ENCODE results near the gene SREBF2. TPM values are rescaled to one million over a fixed set of nuclear protein-coding genes. Genes with fewer than 3 reads are reported as not detected.
"Not testable (repeated sequence)": the region's sequence is repeated elsewhere in the genome, so short reads cannot be mapped to it uniquely, and the experiment has no call there.

The SREBF2 gene
- total and polyA plus RNA-seq, 2 experiments from 2014 or later = 23.6 to 26.5 TPM

DNA sequence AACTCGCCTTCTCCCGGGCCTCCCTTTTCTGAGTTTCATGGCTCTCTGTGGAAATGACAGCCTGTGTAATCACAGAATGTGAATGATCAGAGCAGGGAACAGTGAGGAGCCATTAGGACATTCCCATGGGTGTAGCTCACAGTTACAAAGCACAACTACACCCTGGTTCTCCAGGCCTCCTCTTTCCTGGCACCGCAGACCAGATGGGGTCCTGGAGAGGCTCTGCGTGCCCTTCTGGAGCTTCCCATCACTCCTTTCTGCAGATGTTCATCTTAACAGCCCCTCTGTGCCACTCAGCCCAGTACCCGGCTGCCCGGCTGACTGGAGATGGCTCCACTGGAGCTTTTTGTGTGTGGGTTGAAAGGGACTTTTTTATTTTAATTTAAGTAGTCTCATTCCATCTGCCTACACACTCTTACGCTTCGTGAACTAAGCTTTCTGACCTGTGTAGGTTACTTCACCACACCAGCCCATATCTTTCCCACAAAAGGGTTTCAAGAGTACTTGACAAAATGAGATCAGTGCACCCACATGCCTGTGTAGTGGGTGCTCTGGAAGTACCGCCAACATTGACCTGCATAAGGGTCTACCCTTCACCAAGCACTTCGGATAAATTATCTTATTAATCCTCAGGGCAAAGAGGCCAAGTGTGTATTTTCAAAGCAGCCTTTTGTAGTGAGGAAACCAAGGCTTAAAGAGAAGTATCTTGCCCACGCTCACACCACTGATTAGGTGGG lies 29.8 kb downstream of the SREBF2 start:
- Histone ChIP-seq H3K27ac (peak overlapping the region; percentile 69), H3F3A (ENCODE audit: insufficient read depth) (peaks cover 32% of the 10 kb centered on the region), H3K9me2 (ENCODE audit: insufficient read depth) (no peaks in the 10 kb centered on the region), H4K20me1 (ENCODE audit: insufficient read depth) (no peaks in the 10 kb centered on the region), H3K27me3 (replicated peaks; ENCODE audit: insufficient read depth) (no peaks in the 10 kb centered on the region), H3K4me3 (no peak overlapping the region), H3K9ac (peak overlapping the region; percentile 55), H2AFZ (peak overlapping the region; percentile 54), H3K4me1 (ENCODE audit: insufficient read depth) (peaks cover 46% of the 10 kb centered on the region), H3K36me3 (ENCODE audit: low read depth) (no peaks in the 10 kb centered on the region), H3K79me2 (ENCODE audit: insufficient read depth) (peaks cover 76% of the 10 kb centered on the region), H3K9me3 (ENCODE audit: low read depth) (no peaks in the 10 kb centered on the region), H3K4me2 (ENCODE audit: unreplicated experiment) (peak overlapping the region; percentile 32)
- WGBS, 2 experiments (ENCODE audit: low coverage in 1 of 2, low lambda C conversion rate in 2 of 2, missing lambda C conversion rate in 2 of 2) = 70 to 77% methylated on average over 11 of the region's 11 CpGs
- TF ChIP-seq EZH2phosphoT487 (IDR thresholded peaks at IDR 0.05; ENCODE audit: insufficient read depth, low read depth) = no peak
- no peak for TF ChIP-seq EZH2 (IDR thresholded peaks at IDR 0.05; ENCODE audit: insufficient read depth, poor library complexity, severe bottlenecking)
- in situ Hi-C loops (cut with MboI) = no loop called here
- peak; percentile 53 for DNase-seq

DNA sequence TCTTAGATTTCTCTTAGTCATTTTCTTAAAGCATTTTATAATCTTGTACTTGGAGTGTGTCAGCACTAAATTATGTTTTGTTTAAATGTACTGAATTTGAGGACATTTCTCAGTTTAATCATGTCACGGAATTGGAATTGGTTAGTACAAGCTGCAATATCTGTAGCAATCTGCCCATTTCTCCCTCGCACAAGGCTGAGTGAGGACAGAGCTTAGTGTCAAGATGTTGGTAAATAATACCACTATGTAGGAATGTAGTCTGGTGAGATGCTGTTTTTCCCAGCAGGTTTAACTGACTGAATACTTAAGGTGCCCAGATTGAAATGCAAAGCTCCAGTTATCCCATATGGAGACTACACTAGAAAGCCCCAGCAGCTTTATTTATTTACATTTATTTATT lies 30.6 kb downstream of the SREBF2 start:
- Histone ChIP-seq H3K9me2 (ENCODE audit: insufficient read depth) (no peaks in the 10 kb centered on the region), H3K4me3 (no peak overlapping the region), H4K20me1 (ENCODE audit: insufficient read depth) (no peaks in the 10 kb centered on the region), H3K9ac (no peak overlapping the region), H3K4me1 (ENCODE audit: insufficient read depth) (peaks cover 38% of the 10 kb centered on the region), H3K4me2 (ENCODE audit: unreplicated experiment) (no peak overlapping the region), H3K27me3 (replicated peaks; ENCODE audit: insufficient read depth) (no peaks in the 10 kb centered on the region), H3K79me2 (ENCODE audit: insufficient read depth) (peaks cover 72% of the 10 kb centered on the region), H3K9me3 (ENCODE audit: low read depth) (no peaks in the 10 kb centered on the region), H3K27ac (0 out of 2 replicates have a peak overlapping the region, but pooled peaks have one; percentile 69), H3K36me3 (ENCODE audit: low read depth) (no peaks in the 10 kb centered on the region), H2AFZ (no peak overlapping the region), H3F3A (ENCODE audit: insufficient read depth) (peaks cover 24% of the 10 kb centered on the region)
- TF ChIP-seq EZH2 (IDR thresholded peaks at IDR 0.05; ENCODE audit: insufficient read depth, poor library complexity, severe bottlenecking) = no peak
- in situ Hi-C loops (cut with MboI) = no loop called here
- WGBS, 2 experiments (ENCODE audit: low coverage in 1 of 2, low lambda C conversion rate in 2 of 2, missing lambda C conversion rate in 2 of 2) = 89 to 94% methylated on average over 2 of the region's 2 CpGs
- no peak for DNase-seq

GRCh38 chr22:41868556-41868955 lies 35.7 kb downstream of the SREBF2 start:
- WGBS, 2 experiments (ENCODE audit: low coverage in 1 of 2, low lambda C conversion rate in 2 of 2, missing lambda C conversion rate in 2 of 2) = 94% methylated on average over 10 of the region's 10 CpGs
- Histone ChIP-seq H3F3A (ENCODE audit: insufficient read depth) (no peaks in the 10 kb centered on the region), H3K27ac (no peak overlapping the region), H3K9ac (no peak overlapping the region), H3K79me2 (ENCODE audit: insufficient read depth) (peaks cover 37% of the 10 kb centered on the region), H3K4me3 (no peak overlapping the region), H2AFZ (no peak overlapping the region), H3K4me1 (ENCODE audit: insufficient read depth) (no peaks in the 10 kb centered on the region), H3K36me3 (ENCODE audit: low read depth) (peaks cover 15% of the 10 kb centered on the region; the same call in 1 of the 2 replicates), H3K9me2 (ENCODE audit: insufficient read depth) (no peaks in the 10 kb centered on the region), H3K4me2 (ENCODE audit: unreplicated experiment) (no peak overlapping the region), H3K9me3 (ENCODE audit: low read depth) (no peaks in the 10 kb centered on the region), H3K27me3 (replicated peaks; ENCODE audit: insufficient read depth) (no peaks in the 10 kb centered on the region), H4K20me1 (ENCODE audit: insufficient read depth) (no peaks in the 10 kb centered on the region)
- no peak for TF ChIP-seq EZH2phosphoT487 (IDR thresholded peaks at IDR 0.05; ENCODE audit: insufficient read depth, low read depth)
- TF ChIP-seq EZH2 (IDR thresholded peaks at IDR 0.05; ENCODE audit: insufficient read depth, poor library complexity, severe bottlenecking) = no peak
- in situ Hi-C loops (cut with MboI) = no loop called here
- DNase-seq = no peak

DNA sequence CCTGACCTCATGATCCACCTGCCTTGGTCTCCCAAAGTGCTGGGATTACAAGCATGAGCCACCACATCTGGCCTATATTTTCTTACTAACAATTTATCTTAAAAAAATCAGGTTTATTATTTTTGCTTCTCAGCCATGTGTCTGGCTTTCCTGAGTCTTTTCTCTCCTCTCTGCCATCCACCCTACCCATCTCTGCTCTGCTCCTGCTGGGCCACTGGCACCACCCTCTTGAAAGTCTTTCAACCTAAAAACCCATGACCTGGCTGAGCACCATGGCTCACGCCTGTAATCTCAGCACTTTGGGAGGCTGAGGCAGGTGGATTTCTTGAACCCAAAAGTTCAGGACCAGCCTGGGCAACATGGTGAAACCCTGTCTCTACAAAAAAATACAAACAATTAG lies 37.2 kb downstream of the SREBF2 start:
- H3K9ac ChIP-seq; H4K20me1 ChIP-seq (ENCODE audit: insufficient read depth); H2AFZ ChIP-seq; H3K4me2 ChIP-seq (ENCODE audit: unreplicated experiment); H3K27me3 ChIP-seq (replicated peaks; ENCODE audit: insufficient read depth); H3K4me1 ChIP-seq (ENCODE audit: insufficient read depth); H3K9me2 ChIP-seq (ENCODE audit: insufficient read depth); DNase-seq; in situ Hi-C loops (cut with MboI); H3K4me3 ChIP-seq; H3K27ac ChIP-seq; H3K9me3 ChIP-seq (ENCODE audit: low read depth); H3F3A ChIP-seq (ENCODE audit: insufficient read depth): not testable (repeated sequence)
- Histone ChIP-seq H3K36me3 (ENCODE audit: low read depth) (peaks cover 19% of the 10 kb centered on the region; the same call in 1 of the 2 replicates), H3K79me2 (ENCODE audit: insufficient read depth) (peaks cover 24% of the 10 kb centered on the region)
- WGBS, 2 experiments (ENCODE audit: low coverage in 1 of 2, low lambda C conversion rate in 2 of 2, missing lambda C conversion rate in 2 of 2) = 100% methylated on average over 1 of the region's 1 CpG

Data from GM23248 (cell line).